IMR-90 (cell line): Measurements from ENCODE around the gene C3AR1. TPM values are rescaled to one million over a fixed set of nuclear protein-coding genes. Genes with fewer than 3 reads are reported as not detected.

Experiments used
- ATAC-seq: fragments of 200-7000 bp; cut with Tn5 transposase; 2 replicates; pipeline ENCODE4 v1.9.1; 2020; ENCODE audit warnings: low read depth, mild to moderate bottlenecking, moderate library complexity
- BruUV-seq: library from RNA; stranded (reverse); fragments of 400-500 nt; replicated peaks from 2 replicates; lab custom pipeline; 2021; lab: Mats Ljungman, UMichigan
- CTCF ChIA-PET: fragments of 300-600 bp; formaldehyde crosslinking; extraction: SDS; loops from one replicate; lab custom pipeline; 2021; ENCODE audit warnings: antibody characterized with exemption; lab: Yijun Ruan, JAX
- POLR2A ChIA-PET: fragments of 300-600 bp; sonication (Branson Sonifier 250); formaldehyde crosslinking; loops from one replicate; lab custom pipeline; 2022; ENCODE audit warnings: antibody characterized with exemption; ENCODE audit not compliant: unreplicated experiment; lab: Charles Lee
- DNase-seq: peaks from one replicate; pipeline ENCODE4 v3.0.0; 2013
- H2AFZ ChIP-seq: replicated peaks from 2 replicates; pipeline ENCODE3; 2013; ENCODE audit warnings: low read length, mild to moderate bottlenecking; ENCODE audit not compliant: poor library complexity
- H2AK5ac ChIP-seq: 2 replicates; pipeline ENCODE4 v1.6.1; 2013; ENCODE audit warnings: low read depth, low read length, inconsistent platforms
- H2AK9ac ChIP-seq: replicated peaks from 2 replicates; pipeline ENCODE3; 2013; ENCODE audit warnings: mild to moderate bottlenecking, low read depth, low read length, moderate library complexity; ENCODE audit not compliant: poor library complexity
- H2BK120ac ChIP-seq: 2 replicates; pipeline ENCODE4 v1.6.1; 2013; ENCODE audit warnings: low read depth, low read length, inconsistent platforms
- H2BK15ac ChIP-seq: 3 replicates; pipeline ENCODE4 v1.6.1; 2013; ENCODE audit warnings: low read depth, low read length, inconsistent platforms
- H2BK20ac ChIP-seq: 2 replicates; pipeline ENCODE4 v1.6.1; 2013; ENCODE audit warnings: low read depth, mild to moderate bottlenecking, inconsistent platforms, low read length, moderate library complexity
- H2BK5ac ChIP-seq: 2 replicates; pipeline ENCODE4 v1.6.1; 2013; ENCODE audit warnings: mild to moderate bottlenecking, low read depth, low read length, inconsistent platforms; ENCODE audit not compliant: poor library complexity, severe bottlenecking
- H3K14ac ChIP-seq: replicated peaks from 2 replicates; pipeline ENCODE4 v1.6.1; 2013; ENCODE audit warnings: low read depth, low read length, inconsistent platforms
- H3K18ac ChIP-seq: 2 replicates; pipeline ENCODE4 v1.6.1; 2013; ENCODE audit warnings: low read depth, low read length, control low read depth
- H3K23ac ChIP-seq: 2 replicates; pipeline ENCODE4 v1.6.1; 2013; ENCODE audit warnings: low read depth, low read length, inconsistent platforms
- H3K27ac ChIP-seq: 2 replicates; pipeline ENCODE4 v1.5.1; 2013; ENCODE audit warnings: mild to moderate bottlenecking, control low read depth, low read length; ENCODE audit not compliant: insufficient read depth
- H3K27me3 ChIP-seq: 2 replicates; pipeline ENCODE4 v1.6.1; 2013; ENCODE audit warnings: low read length; ENCODE audit not compliant: control insufficient read depth, insufficient read depth
- H3K36me3 ChIP-seq: 2 replicates; pipeline ENCODE4 v1.6.1; 2013; ENCODE audit warnings: low read length, mixed read lengths; ENCODE audit not compliant: control insufficient read depth, insufficient read depth
- H3K4ac ChIP-seq: 2 replicates; pipeline ENCODE4 v1.6.1; 2013; ENCODE audit warnings: low read depth, low read length, inconsistent platforms
- H3K4me1 ChIP-seq: 2 replicates; pipeline ENCODE4 v1.6.1; 2013; ENCODE audit warnings: low read length, mixed read lengths; ENCODE audit not compliant: control insufficient read depth, insufficient read depth
- H3K4me2 ChIP-seq: 2 replicates; pipeline ENCODE4 v1.6.1; 2013; ENCODE audit warnings: low read depth, mild to moderate bottlenecking, control low read depth, low read length, moderate library complexity
- H3K4me3 ChIP-seq: 2 replicates; pipeline ENCODE4 v1.5.1; 2013; ENCODE audit warnings: low read depth, mild to moderate bottlenecking, control low read depth, low read length, moderate library complexity; ENCODE audit not compliant: insufficient read depth
- H3K56ac ChIP-seq: 2 replicates; pipeline ENCODE4 v1.6.1; 2013; ENCODE audit warnings: low read length, inconsistent platforms; ENCODE audit not compliant: insufficient read depth; ENCODE audit errors: extremely low read depth
- H3K79me1 ChIP-seq, 2 experiments: 2 replicates each; pipeline ENCODE4 v1.6.1; 2013; ENCODE audit warnings: low read length in 2 of 2, inconsistent platforms in 1 of 2, low read depth in 1 of 2
- H3K9ac ChIP-seq: 2 replicates; pipeline ENCODE4 v1.6.1; 2013; ENCODE audit warnings: low read depth, low read length, control low read depth
- H3K9me1 ChIP-seq: 2 replicates; pipeline ENCODE4 v1.6.1; 2013; ENCODE audit warnings: low read length, inconsistent platforms; ENCODE audit not compliant: insufficient read depth
- H3K9me3 ChIP-seq: 2 replicates; pipeline ENCODE4 v1.6.1; 2013; ENCODE audit warnings: low read length; ENCODE audit not compliant: control insufficient read depth, insufficient read depth
- H4K20me1 ChIP-seq: 2 replicates; pipeline ENCODE4 v1.6.1; 2013; ENCODE audit warnings: low read length, inconsistent platforms; ENCODE audit not compliant: insufficient read depth
- H4K5ac ChIP-seq: 2 replicates; pipeline ENCODE4 v1.6.1; 2013; ENCODE audit warnings: mild to moderate bottlenecking, low read depth, low read length, control low read depth
- H4K8ac ChIP-seq, 2 experiments: 2 replicates each; pipeline ENCODE4 v1.6.1; 2013; ENCODE audit warnings: low read depth in 2 of 2, low read length in 2 of 2, control low read depth in 1 of 2, inconsistent platforms in 1 of 2
- H4K91ac ChIP-seq: 2 replicates; pipeline ENCODE4 v1.6.1; 2013; ENCODE audit warnings: low read depth, low read length, inconsistent platforms; ENCODE audit not compliant: insufficient read depth
- POLR2A ChIP-seq: IDR thresholded peaks from 2 replicates; pipeline ENCODE4 v1.6.1; 2012; ENCODE audit warnings: mild to moderate bottlenecking, low read depth, low read length
- RAD21 ChIP-seq: IDR thresholded peaks from 2 replicates; pipeline ENCODE4 v1.6.1; 2012; ENCODE audit warnings: low read length, improper control_type of control experiment
- WGBS, 2 experiments: methylation state at CpG; one replicate each; pipeline versions ENCODE4 v1.1.5 to v1.1.7; 2013; ENCODE audit warnings: missing lambda C conversion rate in 2 of 2; ENCODE audit not compliant: insufficient read length in 1 of 2; ENCODE audit errors: extremely low coverage in 2 of 2; 5-methylcytosine and 5-hydroxymethylcytosine counted together
- dilution Hi-C: fragments of 300-500 bp; cut with HindIII; formaldehyde crosslinking; loops from one replicate; pipeline ENCODE4 v1.14.3; 2018; ENCODE audit warnings: low sequenced_read_pairs; ENCODE audit not compliant: unreplicated experiment
- in situ Hi-C: fragments of 300-500 bp; cut with MboI; formaldehyde crosslinking; loops from 3 replicates; pipeline ENCODE4 v1.14.3; 2019; ENCODE audit warnings: low sequenced_read_pairs, inconsistent platforms, mixed read lengths
- intact Hi-C: fragments of 100-400 bp; cut with micrococcal nuclease; formaldehyde crosslinking; loops from 2 replicates; pipeline ENCODE4 v1.10.0; 2022
- polyA plus RNA-seq, 3 experiments: library from polyadenylated mRNA; depleted of rRNA; stranded (reverse); fragments of >200 nt; gene quantifications; 2 replicates each; pipeline ENCODE4 v1.2.3, GENCODE V29; 2012; ENCODE audit warnings: low replicate concordance in 1 of 3
- total RNA-seq: library from RNA; depleted of rRNA; stranded (reverse); fragments of >200 nt; gene quantifications from 2 replicates; pipeline ENCODE4 v1.2.3, GENCODE V29; 2012

C3AR1 gene
- total and polyA plus RNA-seq, 2 of the 4 experiments (the other 2 are of a cell fraction) = 0.31 to 0.36 TPM

- POLR2A ChIA-PET = no interaction called here
- Histone ChIP-seq H3K4ac (no peak overlapping the region), H3K9me3 (no peaks in the 10 kb centered on the region), H3K23ac (no peak overlapping the region), H2AK5ac (no peak overlapping the region), H3K27me3 (no peaks in the 10 kb centered on the region), H3K9me1 (no peaks in the 10 kb centered on the region), H4K5ac (no peak overlapping the region), H2BK15ac (no peak overlapping the region), H4K20me1 (no peaks in the 10 kb centered on the region), H2BK20ac (no peak overlapping the region), H2BK120ac (no peak overlapping the region), H4K91ac (no peak overlapping the region), H3K4me2 (no peak overlapping the region), H3K79me1 (peaks cover 0 to 16% of the 10 kb centered on the region in 2 experiments; a peak in 3 of 4 replicates), H3K56ac (no peak overlapping the region), H3K18ac (no peak overlapping the region), H2BK5ac (no peak overlapping the region), H3K9ac (no peak overlapping the region), H3K36me3 (no peaks in the 10 kb centered on the region), H3K14ac (no peak overlapping the region), H4K8ac (no peak overlapping the region; a peak in 1 of 4 replicates), H3K4me1 (peaks cover 2% of the 10 kb centered on the region; the same call in 1 of the 2 replicates), H3K4me3 (no peak overlapping the region), H2AK9ac (no peak overlapping the region), H2AFZ (no peak overlapping the region), H3K27ac (no peak overlapping the region)
- TF ChIP-seq RAD21 (no peak), POLR2A (no peak)
- dilution Hi-C loops (no loop called here), intact Hi-C loops (loop anchor here (2.0 kb wide), 1 partner anchor 57 kb away; no protein-coding TSS in a partner anchor), in situ Hi-C loops (loop anchor here (25.0 kb wide), 1 partner anchor 391 kb away; no protein-coding TSS in a partner anchor)
- WGBS, 2 experiments = no CpG with 5 or more reads among the region's 5 CpGs
- ATAC-seq (no peak), DNase-seq (no peak)
- BruUV-seq = no TSS peak
- CTCF ChIA-PET = no interaction called here
Measured at GRCh38 chr12:8027856-8028255, 38.3 kb downstream of the C3AR1 start.
